GM18870 (cell line): ENCODE results near the gene SPON1.
"Not testable (repeated sequence)": the region's sequence is repeated elsewhere in the genome, so short reads cannot be mapped to it uniquely, and the experiment has no call there.

Source experiments
- ATAC-seq: cut with Tn5 transposase; IDR thresholded peaks from one replicate; pipeline ENCODE4 v1.9.1; 2021; ENCODE audit warnings: moderate library complexity; ENCODE audit not compliant: unreplicated experiment

The SPON1 gene

DNA sequence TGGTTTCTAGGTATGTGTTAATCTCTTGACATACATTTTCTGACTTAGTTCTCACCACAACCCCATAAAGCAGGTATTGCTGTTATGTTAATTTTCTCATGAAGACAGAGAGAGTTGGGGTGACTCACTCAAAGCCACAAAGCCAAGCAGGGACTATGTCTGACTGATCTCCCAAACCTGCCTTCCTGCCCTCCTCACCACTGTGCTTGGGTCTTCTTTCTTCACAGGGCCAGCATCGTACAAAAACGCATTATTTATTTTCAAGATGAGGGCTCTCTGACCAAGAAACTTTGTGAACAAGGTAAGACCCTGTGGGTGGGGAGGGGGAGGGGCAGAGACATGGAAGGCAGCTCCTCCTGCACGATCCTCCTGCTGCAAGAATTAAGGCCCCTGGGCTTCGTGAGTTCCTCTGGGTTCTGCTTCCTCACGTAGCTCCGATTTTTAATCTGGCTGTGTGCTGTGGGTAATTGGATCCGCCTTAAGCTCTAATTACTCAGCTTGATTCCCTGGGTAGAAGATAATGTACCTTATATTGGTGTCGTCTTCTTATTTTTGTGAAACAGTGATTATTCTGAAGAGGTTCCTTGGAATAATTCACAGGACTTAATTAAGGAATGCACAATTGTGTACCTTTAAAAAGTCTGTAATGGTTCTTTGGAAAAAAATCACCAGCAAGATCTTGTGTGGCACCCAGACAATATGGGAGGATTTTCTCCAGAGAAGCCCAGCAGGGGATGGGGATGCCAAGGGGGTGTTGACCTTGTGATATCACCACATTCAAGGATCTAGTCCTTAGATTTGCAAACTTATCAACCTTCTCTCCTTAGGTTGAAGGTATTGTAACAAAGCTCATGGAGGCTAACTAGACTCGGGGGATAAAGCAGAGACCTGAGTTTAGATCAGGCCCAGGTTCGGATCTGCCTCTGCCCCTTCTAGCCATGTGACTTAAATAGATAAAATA, 112.9 kb downstream of the SPON1 start:
- ATAC-seq: no peak

DNA sequence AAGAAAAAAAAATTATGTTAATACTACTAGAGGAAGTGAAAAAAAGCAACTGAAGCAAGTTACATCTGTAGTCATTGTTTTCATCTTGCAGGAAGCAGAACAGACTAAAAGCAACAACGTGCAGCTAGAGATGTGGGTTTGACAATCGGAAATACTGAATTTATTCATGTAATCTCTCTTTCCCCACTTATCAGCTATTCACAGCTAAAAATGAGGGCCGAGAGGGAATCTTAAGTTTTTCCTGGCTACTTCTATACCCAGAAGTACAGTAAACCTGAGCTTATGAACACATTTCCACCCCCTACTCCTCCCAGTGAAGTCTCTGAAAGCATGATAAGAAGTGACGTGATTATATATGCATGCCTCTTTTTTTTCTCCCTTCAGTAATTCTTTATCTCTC, 116.5 kb downstream of the SPON1 start:
- ATAC-seq: no peak

DNA sequence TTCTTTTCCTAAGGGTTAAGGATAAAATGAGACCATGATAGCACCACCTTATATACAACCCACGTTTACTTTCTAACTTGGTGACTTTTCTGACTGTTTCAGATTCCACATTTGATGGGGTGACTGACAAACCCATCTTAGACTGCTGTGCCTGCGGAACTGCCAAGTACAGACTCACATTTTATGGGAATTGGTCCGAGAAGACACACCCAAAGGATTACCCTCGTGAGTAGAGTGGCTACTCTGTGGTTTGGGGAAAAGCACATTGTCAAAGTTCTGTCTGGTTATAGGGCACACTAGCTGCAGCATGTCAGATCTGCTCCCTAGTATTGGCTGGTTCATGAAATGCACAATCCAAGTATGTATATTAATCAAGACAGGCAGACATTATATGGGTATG, 117.3 kb downstream of the SPON1 start:
- no peak for ATAC-seq

DNA sequence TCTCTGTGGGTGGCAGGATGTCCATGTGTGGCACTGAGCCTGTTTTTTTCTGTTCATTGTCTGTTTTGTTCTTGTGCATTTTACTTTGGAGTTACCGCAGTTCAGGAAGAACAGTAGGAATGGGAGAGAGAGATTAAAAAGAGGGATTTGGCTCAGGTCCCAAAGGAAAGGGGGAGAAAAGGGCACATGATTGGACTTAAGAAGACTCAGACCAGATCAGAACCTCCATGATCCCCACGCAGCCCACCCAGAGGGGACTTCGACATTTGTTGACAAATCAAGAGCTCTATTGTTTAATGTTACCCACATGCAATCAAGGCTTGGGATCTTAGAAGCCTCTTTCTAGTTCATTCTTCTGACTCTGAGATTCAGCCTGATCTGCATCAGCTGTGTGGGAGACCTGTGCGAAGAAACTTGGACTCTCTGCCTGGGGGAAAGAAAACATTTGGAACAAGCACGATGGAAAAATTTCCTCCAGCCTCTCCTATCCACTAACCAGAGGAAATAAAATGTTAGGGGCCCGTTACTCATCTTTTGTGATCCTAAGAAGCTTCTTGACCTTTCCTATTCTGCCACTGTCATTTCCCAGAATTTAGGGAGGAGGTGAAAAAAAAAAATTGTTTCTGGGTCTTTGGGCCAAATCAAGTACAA, 119.2 kb downstream of the SPON1 start:
- ATAC-seq: no peak

DNA sequence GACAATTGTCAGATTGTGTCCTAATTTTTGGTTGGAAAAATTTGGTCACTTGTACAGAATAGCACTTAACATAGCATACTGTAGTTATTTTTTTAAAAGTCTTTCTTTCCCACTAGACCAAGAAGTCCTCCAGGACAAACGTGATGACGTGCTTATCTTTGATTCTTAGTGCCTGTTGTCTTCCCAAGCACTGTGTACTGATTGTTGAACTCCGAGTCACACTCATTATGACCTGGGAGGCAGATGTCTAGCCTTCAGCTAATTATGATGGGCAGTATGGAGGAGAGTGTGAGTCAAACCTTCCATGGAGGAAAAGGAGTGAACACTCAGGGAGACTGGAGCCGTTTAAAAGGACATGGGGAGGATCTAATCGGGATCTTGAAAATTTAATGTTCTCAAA, 119.8 kb downstream of the SPON1 start:
- ATAC-seq: no peak

DNA sequence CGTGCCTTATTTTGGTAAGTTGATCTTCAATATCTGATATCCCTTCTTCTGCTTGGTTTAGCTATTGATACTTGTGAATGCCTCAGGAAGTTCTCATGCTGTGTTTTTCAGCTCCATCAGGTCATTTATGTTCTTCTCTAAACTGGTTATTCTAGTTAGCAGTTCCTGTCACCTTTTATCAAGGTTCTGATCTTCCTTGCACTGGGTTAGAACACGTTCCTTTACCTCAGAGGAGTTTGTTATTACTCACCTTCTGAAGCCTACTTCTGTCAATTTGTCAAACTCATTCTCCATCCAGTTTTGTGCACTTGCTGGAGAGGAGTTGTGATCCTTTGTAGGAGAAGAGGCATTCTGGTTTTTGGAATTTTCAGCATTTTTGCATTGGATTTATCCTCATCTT, 126.3 kb downstream of the SPON1 start:
- not testable (repeated sequence) for ATAC-seq

DNA sequence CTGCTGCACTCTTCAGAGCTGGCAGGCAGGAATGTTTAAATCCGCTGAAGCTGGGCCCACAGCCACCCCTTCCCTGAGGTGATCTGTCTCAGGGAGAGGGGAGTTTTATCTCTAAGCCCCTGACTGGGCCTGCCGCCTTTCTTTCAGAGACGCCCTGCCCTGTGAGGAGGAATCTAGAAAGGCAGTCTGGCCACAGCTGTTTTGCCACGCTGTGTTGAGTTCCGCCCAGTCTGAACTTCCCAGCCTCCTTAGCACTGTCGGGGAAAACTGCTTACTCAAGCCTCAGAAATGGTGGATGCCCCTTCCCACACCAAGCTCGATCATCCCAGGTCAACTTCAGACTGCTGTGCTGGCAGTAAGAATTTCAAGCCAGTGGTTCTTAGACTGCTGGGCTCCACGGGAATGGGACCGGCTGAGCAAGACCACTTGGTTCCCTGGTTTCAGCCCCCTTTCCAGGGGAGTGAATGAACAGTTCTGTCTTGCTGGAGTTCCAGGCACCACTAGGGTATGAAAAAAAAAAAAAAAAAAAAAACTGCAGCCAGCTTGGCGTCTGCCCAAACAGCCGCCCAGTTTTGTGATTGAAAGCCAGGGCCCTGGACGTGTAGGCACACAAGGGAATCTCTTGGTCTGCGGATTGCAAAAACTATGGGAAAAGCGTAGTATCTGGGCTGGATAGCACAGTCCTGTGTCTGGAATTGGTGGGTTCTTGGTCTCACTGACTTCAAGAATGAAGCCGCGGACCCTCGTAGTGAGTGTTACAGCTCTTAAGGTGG, 127.4 kb downstream of the SPON1 start:
- no peak for ATAC-seq

DNA sequence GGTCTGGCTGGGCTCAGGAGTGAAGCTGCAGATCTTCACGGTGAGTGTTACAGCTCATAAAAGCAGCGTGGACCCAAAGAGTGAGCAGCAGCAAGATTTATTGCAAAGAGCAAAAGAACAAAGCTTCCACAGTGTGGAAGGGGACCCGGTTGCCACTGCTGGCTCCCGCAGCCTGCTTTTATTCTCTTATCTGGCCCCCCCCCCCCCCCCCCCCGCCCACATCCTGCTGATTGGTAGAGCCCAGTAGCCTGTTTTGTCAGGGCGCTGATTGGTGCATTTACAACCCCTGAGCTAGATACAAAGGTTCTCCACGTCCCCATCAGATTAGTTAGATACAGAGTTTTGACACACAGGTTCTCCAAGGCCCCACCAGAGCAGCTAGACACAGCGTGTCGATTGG, 128.1 kb downstream of the SPON1 start:
- not testable (repeated sequence) for ATAC-seq

DNA sequence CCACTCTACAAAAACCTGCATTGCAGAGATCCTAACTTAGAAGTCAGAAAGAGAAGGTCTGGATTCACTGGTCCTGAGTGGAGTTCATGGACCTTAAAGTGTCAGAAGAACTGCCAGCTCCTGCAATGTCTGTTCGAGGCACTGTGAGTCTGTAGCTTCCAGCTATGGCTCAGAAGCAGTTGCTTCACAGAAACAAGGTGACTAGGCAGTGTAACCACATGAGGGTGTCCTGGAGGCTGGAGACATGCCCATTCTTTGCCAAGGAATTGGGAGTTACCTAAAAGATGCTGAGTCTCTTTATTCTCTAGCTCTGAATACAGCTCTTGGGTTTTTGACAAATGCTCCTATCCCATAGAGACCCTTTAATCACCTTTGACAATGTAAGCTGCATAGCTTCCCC, 130.5 kb downstream of the SPON1 start:
- no peak for ATAC-seq

DNA sequence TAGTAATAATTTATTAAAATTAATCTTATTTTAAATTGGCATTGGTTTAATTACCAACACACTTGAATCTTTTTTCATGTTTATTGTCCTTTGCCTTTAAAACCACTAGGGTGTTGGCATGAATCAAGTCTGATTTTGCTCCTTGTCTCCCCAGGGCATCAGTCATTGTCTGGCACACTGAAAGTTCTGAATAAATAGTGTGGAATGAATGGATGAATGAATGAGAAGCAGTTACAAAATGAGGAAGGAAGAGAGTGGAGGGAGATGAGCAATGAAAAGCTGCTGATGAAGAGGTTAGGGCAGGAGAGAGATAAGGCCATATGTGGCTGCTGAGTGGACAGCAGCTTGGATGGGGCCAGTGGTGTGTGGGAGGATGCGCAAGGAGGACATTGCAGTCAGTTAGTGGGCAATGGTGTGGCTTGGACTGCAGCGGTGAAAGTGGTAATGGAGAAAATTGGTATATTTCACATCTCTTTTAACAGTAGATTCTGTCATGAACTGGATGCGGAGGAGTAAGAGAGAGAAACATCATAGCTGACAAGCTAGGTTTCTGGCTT, 132.0 kb downstream of the SPON1 start:
- no peak for ATAC-seq

DNA sequence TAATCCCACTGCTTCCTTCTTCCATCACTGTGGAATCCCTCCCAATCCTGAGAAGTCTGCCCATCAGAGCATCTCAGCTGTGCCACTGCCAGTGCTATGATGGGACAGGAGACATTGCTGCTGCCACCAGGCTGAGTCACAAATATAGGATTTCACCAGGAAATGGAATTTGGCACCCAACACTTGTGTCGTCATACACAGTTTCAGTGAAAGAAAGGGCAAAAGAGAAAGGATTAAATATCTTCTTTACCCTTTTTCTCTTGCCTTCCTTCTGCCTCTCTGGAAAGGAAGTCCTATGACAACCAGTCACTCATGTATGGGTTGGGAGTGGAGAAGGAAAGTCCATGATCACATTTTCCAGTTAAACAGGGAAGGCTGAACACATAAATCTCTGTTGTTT, 133.4 kb downstream of the SPON1 start:
- ATAC-seq: no peak

DNA sequence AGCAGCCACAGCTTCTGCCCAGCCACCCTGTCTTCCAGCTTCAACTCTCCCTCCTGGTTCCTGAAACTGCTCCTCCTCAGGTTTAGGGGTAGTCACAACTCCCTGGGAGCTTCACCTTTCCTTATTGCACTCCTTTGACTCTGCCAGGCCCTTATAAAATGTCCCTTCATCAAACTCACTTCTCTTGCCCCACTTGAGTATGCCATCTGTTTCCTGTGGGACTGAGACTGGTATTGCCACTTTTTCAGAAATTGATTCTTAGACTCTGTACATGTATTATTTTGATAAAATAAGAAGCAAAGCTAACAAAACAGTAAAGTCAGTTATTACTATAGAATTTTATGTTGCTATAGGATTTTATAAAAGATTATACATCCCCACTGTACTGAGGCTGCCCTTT, 134.1 kb downstream of the SPON1 start:
- ATAC-seq: no peak

DNA sequence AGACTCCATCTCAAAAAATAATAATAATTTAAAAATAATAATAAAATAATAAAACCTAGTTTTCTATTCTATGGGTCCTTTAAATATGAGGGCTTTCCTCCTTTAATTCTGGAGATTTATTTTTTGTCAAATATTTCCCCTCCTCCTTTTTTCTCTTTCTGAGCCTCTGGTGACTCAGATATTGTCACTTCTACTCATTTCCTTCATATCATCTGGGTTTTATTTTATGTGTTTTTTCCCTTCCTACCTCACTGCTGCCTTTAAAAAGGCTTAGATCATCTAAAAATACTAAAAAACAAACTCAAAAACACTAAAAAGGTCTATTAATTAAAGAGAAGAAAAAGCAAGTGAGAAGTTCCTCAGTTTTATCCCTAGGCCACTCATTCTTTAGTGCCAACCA, 138.9 kb downstream of the SPON1 start:
- no peak for ATAC-seq

DNA sequence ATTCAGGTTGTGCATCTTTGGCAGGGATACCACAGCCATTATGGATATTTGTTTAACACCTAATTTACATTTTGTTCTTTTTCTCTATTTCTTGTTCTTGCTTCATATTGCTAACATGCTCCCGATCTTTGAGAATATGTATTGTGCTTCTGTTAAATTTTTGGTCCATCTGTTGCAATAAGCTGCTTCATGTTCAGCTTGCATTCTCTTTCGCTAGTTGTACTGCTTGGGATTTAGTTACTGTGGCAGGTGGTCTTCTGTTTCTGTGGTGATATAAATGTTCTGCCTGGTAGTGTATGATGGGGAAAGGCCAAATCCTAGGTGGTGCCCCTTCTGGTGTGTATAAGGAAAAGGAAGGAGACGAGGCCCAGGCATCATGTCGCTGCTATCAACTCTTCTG, 140.2 kb downstream of the SPON1 start:
- no peak for ATAC-seq

DNA sequence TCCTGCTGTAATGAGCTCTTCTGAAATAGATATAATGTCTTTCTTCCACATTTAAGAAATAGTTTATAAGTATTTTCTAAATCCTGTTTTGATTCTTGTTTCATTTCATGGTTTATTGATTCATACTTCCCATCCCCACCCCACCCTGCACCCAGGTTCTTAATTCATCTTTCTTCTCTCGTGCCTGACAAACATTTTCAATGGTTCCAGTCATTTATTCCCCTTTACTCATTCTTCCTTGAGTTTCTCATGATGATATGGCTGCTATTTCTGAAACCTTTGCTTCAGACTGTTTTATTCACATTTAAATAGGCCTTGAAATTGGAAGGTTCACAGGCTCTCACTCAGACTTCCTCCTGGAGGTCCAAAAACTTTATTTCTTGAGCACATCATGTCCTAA, 142.9 kb downstream of the SPON1 start:
- ATAC-seq: no peak

DNA sequence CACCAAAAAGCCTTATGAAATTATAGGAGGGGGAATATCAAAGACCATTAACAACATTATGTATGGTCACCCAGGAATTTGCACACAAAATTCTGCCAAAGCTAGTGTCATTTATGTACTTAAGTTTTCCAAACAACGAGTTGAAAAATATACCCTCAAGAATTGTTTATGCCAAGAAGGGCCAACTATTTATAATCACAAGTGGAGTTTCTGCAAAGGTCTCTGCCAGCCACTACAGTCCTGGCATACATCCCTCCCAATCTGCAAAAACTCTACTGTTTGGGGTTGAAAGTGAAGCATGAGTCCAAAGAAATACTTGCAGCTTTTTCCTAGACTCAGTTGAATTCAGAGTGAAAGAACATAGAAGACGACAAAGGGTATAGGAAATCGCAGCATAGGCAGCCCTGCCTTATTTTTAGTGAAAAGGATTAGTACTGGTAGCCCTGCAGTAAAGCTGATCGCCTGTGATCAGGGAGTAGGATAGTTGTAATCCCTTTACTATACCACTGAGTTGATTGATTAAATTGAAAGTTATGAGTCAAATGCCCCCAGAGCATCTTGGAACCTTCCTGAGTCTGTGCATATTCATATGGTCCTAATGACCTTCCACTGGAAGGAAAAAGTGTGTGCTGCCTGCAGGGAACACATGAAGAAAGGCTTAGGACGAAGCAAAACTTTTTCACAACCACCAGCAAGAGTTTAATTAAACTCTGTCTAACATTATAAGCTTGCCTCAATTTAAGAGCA, 144.0 kb downstream of the SPON1 start:
- ATAC-seq: no peak

DNA sequence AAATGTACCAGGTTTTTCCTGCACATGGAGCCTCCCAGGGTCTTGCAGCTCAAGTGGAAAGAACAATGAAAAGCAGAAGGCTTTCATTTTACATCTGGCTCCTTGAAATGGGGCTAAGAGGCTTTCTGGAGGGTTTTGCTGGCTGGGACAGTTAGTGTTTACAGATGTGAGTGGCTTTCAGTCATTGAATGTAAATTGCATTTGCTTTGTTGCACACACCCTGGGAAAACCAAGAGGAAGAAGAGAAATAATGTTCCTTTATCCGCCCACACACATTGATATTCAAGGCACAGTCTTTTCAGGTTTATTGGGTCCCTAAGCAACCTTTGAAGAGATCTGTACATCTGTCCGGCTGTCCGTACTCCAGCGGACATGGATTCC, 144.5 kb downstream of the SPON1 start:
- ATAC-seq: no peak

DNA sequence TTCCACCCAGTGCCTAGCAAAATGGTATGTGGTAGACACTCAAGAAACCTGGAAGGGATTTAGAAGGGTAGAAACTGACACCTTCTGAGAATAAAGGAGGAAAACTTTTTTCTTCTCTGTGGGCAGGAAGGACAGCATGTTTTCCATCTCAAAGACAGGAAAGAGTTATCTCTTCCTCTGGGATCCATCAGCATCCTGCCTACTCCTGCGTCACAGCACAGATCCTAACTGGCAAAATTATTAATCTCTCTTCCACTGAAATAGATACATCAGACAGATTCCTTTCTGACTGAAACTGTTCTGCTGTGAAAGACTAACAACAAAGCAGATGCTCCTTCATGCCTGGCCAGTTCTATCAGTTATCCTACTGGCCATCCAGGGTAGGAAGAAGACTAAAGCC, 147.2 kb downstream of the SPON1 start:
- no peak for ATAC-seq

DNA sequence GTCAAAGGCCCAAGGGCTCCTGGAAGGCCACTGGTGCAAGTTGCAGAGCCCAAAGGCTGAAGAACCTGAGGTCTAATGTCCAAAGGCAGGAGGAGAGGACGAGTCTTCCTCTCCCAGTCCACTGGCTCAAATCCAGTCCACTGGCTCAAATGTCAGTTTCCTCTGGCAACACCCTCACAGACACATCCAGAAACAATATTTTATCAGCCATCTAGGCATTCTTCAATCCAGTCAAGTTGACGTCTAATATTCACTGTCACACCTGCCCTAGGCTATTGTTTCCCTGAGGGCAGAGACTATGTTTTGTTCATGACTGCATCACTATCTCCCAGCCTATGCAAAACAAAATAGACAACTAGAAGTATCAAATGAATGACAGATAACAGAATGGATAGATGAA, 148.1 kb downstream of the SPON1 start:
- no peak for ATAC-seq

DNA sequence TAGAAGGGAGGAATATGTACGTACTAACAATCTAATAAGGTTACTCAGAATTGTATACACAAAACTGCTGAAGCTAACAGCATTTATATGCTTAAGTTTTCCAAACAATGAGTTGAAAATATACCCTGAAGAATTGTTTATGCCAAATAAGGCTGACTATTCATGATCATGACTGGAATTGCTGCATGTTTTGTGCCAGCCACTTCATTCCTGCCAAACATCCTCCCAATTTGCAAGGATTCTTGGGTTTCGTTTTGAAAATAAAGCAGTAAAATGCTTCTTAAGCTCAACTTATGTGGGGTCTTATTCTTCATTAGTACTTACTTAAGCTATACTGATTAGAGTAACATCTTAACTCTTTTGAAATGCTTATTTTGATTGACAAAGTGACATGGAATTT, 149.0 kb downstream of the SPON1 start:
- no peak for ATAC-seq

DNA sequence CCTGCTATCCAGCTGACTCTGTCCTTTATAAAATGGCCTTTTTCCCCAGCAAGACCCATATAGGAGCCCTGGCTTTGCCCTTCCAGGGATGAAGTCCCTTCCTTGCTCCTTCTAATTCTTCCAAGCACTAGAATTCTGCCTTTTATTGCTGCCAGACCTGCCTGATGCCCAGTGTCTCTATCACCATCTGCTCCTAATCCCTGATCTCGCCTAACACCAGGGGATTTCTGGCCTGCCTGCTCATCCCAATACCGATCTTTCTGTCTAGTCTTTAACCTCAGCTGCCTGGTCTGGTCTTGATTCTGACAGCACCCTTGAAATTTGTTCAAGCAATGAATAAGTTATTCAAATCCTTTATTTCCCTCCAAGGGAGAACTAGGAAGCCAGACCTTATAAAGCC, 150.2 kb downstream of the SPON1 start:
- no peak for ATAC-seq
